22Rv1 (cell line): ENCODE data around the gene HOMEZ.
"Not testable (repeated sequence)": the region's sequence is repeated elsewhere in the genome, so short reads cannot be mapped to it uniquely, and the experiment has no call there.

Experiments used
- CTCF ChIP-seq: fragments of 450-650 bp; IDR thresholded peaks from 2 replicates; pipeline ENCODE4 v1.5.1; 2017; ENCODE audit warnings: mild to moderate bottlenecking
- ZFX ChIP-seq: fragments of 450-650 bp; IDR thresholded peaks from 2 replicates; pipeline ENCODE4 v1.6.1; 2017; ENCODE audit warnings: antibody characterized with exemption, borderline replicate concordance

GRCh38 chr14:23241061-23241715 lies 44.7 kb downstream of the HOMEZ start:
- TF ChIP-seq CTCF, ZFX: not testable (repeated sequence)
